IMR-90 (cell line): ENCODE measurements around the gene MAGEB17. TPM values are rescaled to one million over a fixed set of nuclear protein-coding genes. Genes with fewer than 3 reads are reported as not detected.

Experiments used
- ATAC-seq: fragments of 200-7000 bp; cut with Tn5 transposase; 2 replicates; pipeline ENCODE4 v1.9.1; 2020; ENCODE audit warnings: low read depth, mild to moderate bottlenecking, moderate library complexity
- BruUV-seq: library from RNA; stranded (reverse); fragments of 400-500 nt; replicated peaks from 2 replicates; lab custom pipeline; 2021; lab: Mats Ljungman, UMichigan
- CTCF ChIA-PET: fragments of 300-600 bp; formaldehyde crosslinking; extraction: SDS; loops from one replicate; lab custom pipeline; 2021; ENCODE audit warnings: antibody characterized with exemption; lab: Yijun Ruan, JAX
- POLR2A ChIA-PET: fragments of 300-600 bp; sonication (Branson Sonifier 250); formaldehyde crosslinking; loops from one replicate; lab custom pipeline; 2022; ENCODE audit warnings: antibody characterized with exemption; ENCODE audit not compliant: unreplicated experiment; lab: Charles Lee
- DNase-seq: peaks from one replicate; pipeline ENCODE4 v3.0.0; 2013
- H2AFZ ChIP-seq: replicated peaks from 2 replicates; pipeline ENCODE3; 2013; ENCODE audit warnings: low read length, mild to moderate bottlenecking; ENCODE audit not compliant: poor library complexity
- H2AK5ac ChIP-seq: 2 replicates; pipeline ENCODE4 v1.6.1; 2013; ENCODE audit warnings: low read depth, low read length, inconsistent platforms
- H2AK9ac ChIP-seq: replicated peaks from 2 replicates; pipeline ENCODE3; 2013; ENCODE audit warnings: mild to moderate bottlenecking, low read depth, low read length, moderate library complexity; ENCODE audit not compliant: poor library complexity
- H2BK120ac ChIP-seq: 2 replicates; pipeline ENCODE4 v1.6.1; 2013; ENCODE audit warnings: low read depth, low read length, inconsistent platforms
- H2BK15ac ChIP-seq: 3 replicates; pipeline ENCODE4 v1.6.1; 2013; ENCODE audit warnings: low read depth, low read length, inconsistent platforms
- H2BK20ac ChIP-seq: 2 replicates; pipeline ENCODE4 v1.6.1; 2013; ENCODE audit warnings: low read depth, mild to moderate bottlenecking, inconsistent platforms, low read length, moderate library complexity
- H2BK5ac ChIP-seq: 2 replicates; pipeline ENCODE4 v1.6.1; 2013; ENCODE audit warnings: mild to moderate bottlenecking, low read depth, low read length, inconsistent platforms; ENCODE audit not compliant: poor library complexity, severe bottlenecking
- H3K14ac ChIP-seq: replicated peaks from 2 replicates; pipeline ENCODE4 v1.6.1; 2013; ENCODE audit warnings: low read depth, low read length, inconsistent platforms
- H3K18ac ChIP-seq: 2 replicates; pipeline ENCODE4 v1.6.1; 2013; ENCODE audit warnings: low read depth, low read length, control low read depth
- H3K23ac ChIP-seq: 2 replicates; pipeline ENCODE4 v1.6.1; 2013; ENCODE audit warnings: low read depth, low read length, inconsistent platforms
- H3K27ac ChIP-seq: 2 replicates; pipeline ENCODE4 v1.5.1; 2013; ENCODE audit warnings: mild to moderate bottlenecking, control low read depth, low read length; ENCODE audit not compliant: insufficient read depth
- H3K27me3 ChIP-seq: 2 replicates; pipeline ENCODE4 v1.6.1; 2013; ENCODE audit warnings: low read length; ENCODE audit not compliant: control insufficient read depth, insufficient read depth
- H3K36me3 ChIP-seq: 2 replicates; pipeline ENCODE4 v1.6.1; 2013; ENCODE audit warnings: low read length, mixed read lengths; ENCODE audit not compliant: control insufficient read depth, insufficient read depth
- H3K4ac ChIP-seq: 2 replicates; pipeline ENCODE4 v1.6.1; 2013; ENCODE audit warnings: low read depth, low read length, inconsistent platforms
- H3K4me1 ChIP-seq: 2 replicates; pipeline ENCODE4 v1.6.1; 2013; ENCODE audit warnings: low read length, mixed read lengths; ENCODE audit not compliant: control insufficient read depth, insufficient read depth
- H3K4me2 ChIP-seq: 2 replicates; pipeline ENCODE4 v1.6.1; 2013; ENCODE audit warnings: low read depth, mild to moderate bottlenecking, control low read depth, low read length, moderate library complexity
- H3K4me3 ChIP-seq: 2 replicates; pipeline ENCODE4 v1.5.1; 2013; ENCODE audit warnings: low read depth, mild to moderate bottlenecking, control low read depth, low read length, moderate library complexity; ENCODE audit not compliant: insufficient read depth
- H3K56ac ChIP-seq: 2 replicates; pipeline ENCODE4 v1.6.1; 2013; ENCODE audit warnings: low read length, inconsistent platforms; ENCODE audit not compliant: insufficient read depth; ENCODE audit errors: extremely low read depth
- H3K79me1 ChIP-seq, 2 experiments: 2 replicates each; pipeline ENCODE4 v1.6.1; 2013; ENCODE audit warnings: low read length in 2 of 2, inconsistent platforms in 1 of 2, low read depth in 1 of 2
- H3K9ac ChIP-seq: 2 replicates; pipeline ENCODE4 v1.6.1; 2013; ENCODE audit warnings: low read depth, low read length, control low read depth
- H3K9me1 ChIP-seq: 2 replicates; pipeline ENCODE4 v1.6.1; 2013; ENCODE audit warnings: low read length, inconsistent platforms; ENCODE audit not compliant: insufficient read depth
- H3K9me3 ChIP-seq: 2 replicates; pipeline ENCODE4 v1.6.1; 2013; ENCODE audit warnings: low read length; ENCODE audit not compliant: control insufficient read depth, insufficient read depth
- H4K20me1 ChIP-seq: 2 replicates; pipeline ENCODE4 v1.6.1; 2013; ENCODE audit warnings: low read length, inconsistent platforms; ENCODE audit not compliant: insufficient read depth
- H4K5ac ChIP-seq: 2 replicates; pipeline ENCODE4 v1.6.1; 2013; ENCODE audit warnings: mild to moderate bottlenecking, low read depth, low read length, control low read depth
- H4K8ac ChIP-seq, 2 experiments: 2 replicates each; pipeline ENCODE4 v1.6.1; 2013; ENCODE audit warnings: low read depth in 2 of 2, low read length in 2 of 2, control low read depth in 1 of 2, inconsistent platforms in 1 of 2
- H4K91ac ChIP-seq: 2 replicates; pipeline ENCODE4 v1.6.1; 2013; ENCODE audit warnings: low read depth, low read length, inconsistent platforms; ENCODE audit not compliant: insufficient read depth
- CHD1 ChIP-seq: IDR thresholded peaks from 2 replicates; pipeline ENCODE4 v1.6.1; 2012; ENCODE audit warnings: low read depth, low read length, improper control_type of control experiment
- MAZ ChIP-seq: IDR thresholded peaks from 2 replicates; pipeline ENCODE4 v1.6.1; 2012; ENCODE audit warnings: low read depth, mild to moderate bottlenecking, low read length, improper control_type of control experiment, moderate library complexity, borderline replicate concordance
- MXI1 ChIP-seq: IDR thresholded peaks from 2 replicates; pipeline ENCODE4 v1.6.1; 2012; ENCODE audit warnings: low read depth, mild to moderate bottlenecking, low read length, moderate library complexity, borderline replicate concordance
- NFE2L2 ChIP-seq: fragments of 150-350 bp; IDR thresholded peaks from 2 replicates; pipeline ENCODE4 v1.6.1; 2016; ENCODE audit warnings: low read depth, mild to moderate bottlenecking, low read length
- POLR2A ChIP-seq: IDR thresholded peaks from 2 replicates; pipeline ENCODE4 v1.6.1; 2012; ENCODE audit warnings: mild to moderate bottlenecking, low read depth, low read length
- RAD21 ChIP-seq: IDR thresholded peaks from 2 replicates; pipeline ENCODE4 v1.6.1; 2012; ENCODE audit warnings: low read length, improper control_type of control experiment
- RCOR1 ChIP-seq: IDR thresholded peaks from 2 replicates; pipeline ENCODE4 v1.6.1; 2012; ENCODE audit warnings: mild to moderate bottlenecking, low read length, improper control_type of control experiment; ENCODE audit not compliant: insufficient replicate concordance
- WGBS, 2 experiments: methylation state at CpG; one replicate each; pipeline versions ENCODE4 v1.1.5 to v1.1.7; 2013; ENCODE audit warnings: missing lambda C conversion rate in 2 of 2; ENCODE audit not compliant: insufficient read length in 1 of 2; ENCODE audit errors: extremely low coverage in 2 of 2; 5-methylcytosine and 5-hydroxymethylcytosine counted together
- dilution Hi-C: fragments of 300-500 bp; cut with HindIII; formaldehyde crosslinking; loops from one replicate; pipeline ENCODE4 v1.14.3; 2018; ENCODE audit warnings: low sequenced_read_pairs; ENCODE audit not compliant: unreplicated experiment
- in situ Hi-C: fragments of 300-500 bp; cut with MboI; formaldehyde crosslinking; loops from 3 replicates; pipeline ENCODE4 v1.14.3; 2019; ENCODE audit warnings: low sequenced_read_pairs, inconsistent platforms, mixed read lengths
- intact Hi-C: fragments of 100-400 bp; cut with micrococcal nuclease; formaldehyde crosslinking; loops from 2 replicates; pipeline ENCODE4 v1.10.0; 2022
- polyA plus RNA-seq, 3 experiments: library from polyadenylated mRNA; depleted of rRNA; stranded (reverse); fragments of >200 nt; gene quantifications; 2 replicates each; pipeline ENCODE4 v1.2.3, GENCODE V29; 2012; ENCODE audit warnings: low replicate concordance in 1 of 3
- total RNA-seq: library from RNA; depleted of rRNA; stranded (reverse); fragments of >200 nt; gene quantifications from 2 replicates; pipeline ENCODE4 v1.2.3, GENCODE V29; 2012
- TF ChIP-seq, protein P1 (sequence below): fragments of 150-350 bp; IDR thresholded peaks from 2 replicates; pipeline ENCODE4 v1.6.1; 2017; ENCODE audit warnings: mild to moderate bottlenecking, antibody characterized with exemption, low read length, low read depth

The MAGEB17 gene
- total and polyA plus RNA-seq, 2 of the 4 experiments (the other 2 are of a cell fraction): under 0.01 to 0.34 TPM

DNA sequence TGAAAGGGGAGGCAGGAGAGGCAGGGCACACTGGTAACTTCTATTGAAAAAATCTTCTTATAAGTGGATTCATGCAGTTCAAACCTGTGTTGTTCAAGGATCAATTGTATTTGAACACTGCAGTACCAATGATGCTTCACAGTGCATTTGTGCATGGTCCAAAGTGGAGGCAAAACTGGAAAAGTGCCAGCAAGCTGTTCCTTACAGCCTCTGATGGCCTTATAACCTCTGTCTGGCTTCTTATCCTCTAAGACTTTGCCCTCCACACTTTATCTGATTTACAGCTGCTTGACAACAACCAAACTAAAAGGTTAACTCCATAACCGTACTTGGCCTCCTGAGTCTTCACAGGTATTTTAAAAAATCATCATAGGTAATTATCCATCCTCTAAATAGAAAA lies 40.4 kb downstream of the MAGEB17 start:
- no peak for DNase-seq
- Histone ChIP-seq H3K4me2 (no peak overlapping the region), H2AFZ (no peak overlapping the region), H4K91ac (no peak overlapping the region), H3K9ac (no peak overlapping the region), H2BK15ac (no peak overlapping the region), H3K4me3 (no peak overlapping the region), H3K56ac (no peak overlapping the region), H2BK5ac (no peak overlapping the region), H3K79me1 (no peaks in the 10 kb centered on the region), H3K14ac (no peak overlapping the region), H4K5ac (no peak overlapping the region), H3K23ac (no peak overlapping the region), H3K9me3 (no peaks in the 10 kb centered on the region), H2BK120ac (no peak overlapping the region), H3K27me3 (no peaks in the 10 kb centered on the region), H2BK20ac (no peak overlapping the region), H4K20me1 (no peaks in the 10 kb centered on the region), H3K27ac (no peak overlapping the region), H3K18ac (no peak overlapping the region), H2AK5ac (no peak overlapping the region), H4K8ac (no peak overlapping the region), H3K36me3 (no peaks in the 10 kb centered on the region), H3K4ac (no peak overlapping the region), H3K9me1 (no peaks in the 10 kb centered on the region), H3K4me1 (no peaks in the 10 kb centered on the region), H2AK9ac (no peak overlapping the region)
- intact Hi-C loops: no loop called here
- no peak for ATAC-seq
- WGBS, 2 experiments: no CpG with 5 or more reads among the region's 1 CpG
- dilution Hi-C loops: no loop called here
- TF ChIP-seq MXI1 (no peak), CHD1 (no peak), RAD21 (no peak), MAZ (no peak), NFE2L2 (no peak), RCOR1 (no peak), POLR2A (no peak)
- TF ChIP-seq, protein P1, sequence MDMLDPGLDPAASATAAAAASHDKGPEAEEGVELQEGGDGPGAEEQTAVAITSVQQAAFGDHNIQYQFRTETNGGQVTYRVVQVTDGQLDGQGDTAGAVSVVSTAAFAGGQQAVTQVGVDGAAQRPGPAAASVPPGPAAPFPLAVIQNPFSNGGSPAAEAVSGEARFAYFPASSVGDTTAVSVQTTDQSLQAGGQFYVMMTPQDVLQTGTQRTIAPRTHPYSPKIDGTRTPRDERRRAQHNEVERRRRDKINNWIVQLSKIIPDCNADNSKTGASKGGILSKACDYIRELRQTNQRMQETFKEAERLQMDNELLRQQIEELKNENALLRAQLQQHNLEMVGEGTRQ: no peak
- CTCF ChIA-PET: no interaction called here
- POLR2A ChIA-PET: no interaction called here
- no TSS peak for BruUV-seq
- in situ Hi-C loops: no loop called here
